Vagina (tissue), 2 donors: ENCODE measurements around the gene GNAI2.

Source experiments
- POLR2A ChIP-seq, 2 donors: fragments of 450-650 bp; IDR thresholded peaks; one replicate each; pipeline ENCODE4 v1.6.1; 2017; ENCODE audit warnings: antibody characterized with exemption in 2 of 2, mild to moderate bottlenecking in 2 of 2, moderate library complexity in 2 of 2
- POLR2AphosphoS5 ChIP-seq, 2 donors: sonication (generic); formaldehyde crosslinking; IDR thresholded peaks; one replicate each; pipeline ENCODE4 v1.9.0; 2017; ENCODE audit warnings: antibody characterized with exemption in 2 of 2, mild to moderate bottlenecking in 2 of 2, low read depth in 1 of 2; ENCODE audit not compliant: insufficient read depth in 1 of 2
- TF ChIP-seq, protein P1 (sequence below), 3 experiments: fragments of 450-650 bp in 2 of 3; fragments of 200-600 bp in 1 of 3; sonication (generic) in 1 of 3; IDR thresholded peaks; one replicate each; pipeline ENCODE4 v1.5.1; 2017 to 2019; ENCODE audit warnings: antibody characterized with exemption in 3 of 3, mild to moderate bottlenecking in 2 of 3, moderate library complexity in 2 of 3

DNA sequence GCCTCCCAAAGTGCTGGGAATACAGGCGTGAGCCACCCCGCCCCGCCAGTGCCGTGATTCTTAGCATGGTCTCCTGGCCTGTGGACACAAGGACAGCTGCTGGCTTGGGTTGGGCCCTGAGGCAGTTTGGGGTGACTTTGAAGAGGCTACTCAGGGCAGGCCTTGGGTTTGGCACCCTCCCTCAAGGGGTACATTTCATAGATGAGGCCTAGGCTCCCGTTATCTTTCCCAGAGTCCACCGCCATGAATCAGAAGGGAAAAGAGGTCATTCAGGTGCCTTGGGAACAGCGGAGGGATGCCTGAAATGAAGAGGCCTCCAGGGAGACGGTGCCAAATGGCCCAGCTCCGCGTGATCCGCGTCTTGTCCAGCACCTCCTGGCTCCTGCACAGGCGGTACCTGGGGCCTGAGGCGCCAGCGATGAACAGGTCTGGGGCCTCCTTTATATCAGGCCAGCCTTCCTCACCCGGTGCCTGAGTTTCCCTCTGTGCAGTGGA, 9.3 kb downstream of the GNAI2 start:
- TF ChIP-seq, protein P1, sequence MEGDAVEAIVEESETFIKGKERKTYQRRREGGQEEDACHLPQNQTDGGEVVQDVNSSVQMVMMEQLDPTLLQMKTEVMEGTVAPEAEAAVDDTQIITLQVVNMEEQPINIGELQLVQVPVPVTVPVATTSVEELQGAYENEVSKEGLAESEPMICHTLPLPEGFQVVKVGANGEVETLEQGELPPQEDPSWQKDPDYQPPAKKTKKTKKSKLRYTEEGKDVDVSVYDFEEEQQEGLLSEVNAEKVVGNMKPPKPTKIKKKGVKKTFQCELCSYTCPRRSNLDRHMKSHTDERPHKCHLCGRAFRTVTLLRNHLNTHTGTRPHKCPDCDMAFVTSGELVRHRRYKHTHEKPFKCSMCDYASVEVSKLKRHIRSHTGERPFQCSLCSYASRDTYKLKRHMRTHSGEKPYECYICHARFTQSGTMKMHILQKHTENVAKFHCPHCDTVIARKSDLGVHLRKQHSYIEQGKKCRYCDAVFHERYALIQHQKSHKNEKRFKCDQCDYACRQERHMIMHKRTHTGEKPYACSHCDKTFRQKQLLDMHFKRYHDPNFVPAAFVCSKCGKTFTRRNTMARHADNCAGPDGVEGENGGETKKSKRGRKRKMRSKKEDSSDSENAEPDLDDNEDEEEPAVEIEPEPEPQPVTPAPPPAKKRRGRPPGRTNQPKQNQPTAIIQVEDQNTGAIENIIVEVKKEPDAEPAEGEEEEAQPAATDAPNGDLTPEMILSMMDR (IDR thresholded peaks at IDR 0.05) = no peak
- no peak for TF ChIP-seq POLR2AphosphoS5 (IDR thresholded peaks at IDR 0.05; ENCODE audit: insufficient read depth in 1 of 2, low read depth in 1 of 2)
- no peak for TF ChIP-seq POLR2A (IDR thresholded peaks at IDR 0.05)
